GM13977 (cell line): ENCODE results near the gene TMEM171.

Experiments
- DNase-seq: peaks from one replicate; pipeline ENCODE4 v3.0.0; 2012; ENCODE audit warnings: low spot score
- CTCF ChIP-seq: IDR thresholded peaks from 2 replicates; pipeline ENCODE4 v1.5.1; 2012; ENCODE audit warnings: mild to moderate bottlenecking, control low read depth; ENCODE audit not compliant: insufficient read depth; ENCODE audit errors: extremely low read depth, missing control alignments
- in situ Hi-C: fragments of 300-500 bp; cut with MboI; formaldehyde crosslinking; loops from one replicate; pipeline ENCODE4 v1.12.0; 2022; ENCODE audit warnings: low sequenced_read_pairs, low pct_unique_long_range_greater_than_20kb, mixed read lengths, inconsistent platforms; ENCODE audit not compliant: unreplicated experiment

Gene TMEM171

DNA sequence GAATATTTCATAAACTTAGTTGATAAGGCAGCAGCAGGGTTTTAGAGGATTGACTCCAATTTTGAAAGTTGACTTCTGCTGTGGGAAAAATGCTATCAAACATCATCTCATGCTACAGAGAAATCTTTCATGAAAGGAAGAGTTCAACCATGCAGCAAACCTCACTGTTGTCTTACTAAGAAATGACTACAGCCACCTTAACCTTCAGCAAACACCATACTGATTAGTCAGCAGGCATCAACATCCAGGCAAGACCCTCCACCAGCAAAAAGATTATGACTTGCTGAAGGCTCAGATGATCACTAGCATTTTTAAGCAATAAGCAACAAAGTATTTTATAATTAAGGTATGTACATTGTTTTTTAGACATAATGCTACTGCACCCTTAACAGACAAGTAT, 60.2 kb downstream of the TMEM171 start:
- in situ Hi-C loops, result no loop called here
- DNase-seq, result no peak
- no peak for TF ChIP-seq CTCF
